Upper lobe of right lung (tissue), 1 donor: ENCODE measurements around the gene NLRC4. TPM values are rescaled to one million over a fixed set of nuclear protein-coding genes. Genes with fewer than 3 reads are reported as not detected.
"Not testable (repeated sequence)": the region's sequence is repeated elsewhere in the genome, so short reads cannot be mapped to it uniquely, and the experiment has no call there.

ENCODE experiments used
- ATAC-seq: fragments of 200-7000 bp; cut with Tn5 transposase; one replicate; pipeline ENCODE4 v1.9.1; 2020; ENCODE audit warnings: mild to moderate bottlenecking, moderate library complexity
- DNase-seq: peaks from one replicate; pipeline ENCODE4 v3.0.0-alpha.2; 2020
- H3K27ac ChIP-seq: fragments of 200-600 bp; one replicate; pipeline ENCODE4 v1.8.0; 2022
- H3K27me3 ChIP-seq: fragments of 200-600 bp; one replicate; pipeline ENCODE4 v1.8.0; 2022; ENCODE audit warnings: mild to moderate bottlenecking
- H3K36me3 ChIP-seq: fragments of 200-600 bp; one replicate; pipeline ENCODE4 v1.8.0; 2022
- H3K4me1 ChIP-seq: fragments of 200-600 bp; one replicate; pipeline ENCODE4 v1.8.0; 2022
- H3K4me3 ChIP-seq: fragments of 200-600 bp; one replicate; pipeline ENCODE4 v1.8.0; 2022; ENCODE audit warnings: mild to moderate bottlenecking
- H3K9me3 ChIP-seq: fragments of 200-600 bp; one replicate; pipeline ENCODE4 v1.8.0; 2022
- CTCF ChIP-seq: fragments of 200-600 bp; IDR thresholded peaks from one replicate; pipeline ENCODE4 v1.8.0; 2022; ENCODE audit warnings: antibody characterized with exemption
- intact Hi-C: fragments of 100-400 bp; cut with DNase I; formaldehyde crosslinking; loops from one replicate; pipeline ENCODE4 v1.11.0; 2022
- total RNA-seq: library from RNA; stranded (reverse); fragmentation: NEBNext Ultra II Directional; extraction: Animal tissue kit (Norgen Biotek cat#: 25700); gene quantifications from one replicate; pipeline ENCODE4 v1.2.1, GENCODE V29; 2021
- donor health status: DM: no; HTN: yes; CAD: no; lungs with severe emphysema.

Gene NLRC4
- total RNA-seq, 1 donor from 2014 or later: 15.3 TPM

GRCh38 chr2:32289165-32289999 is 24.7 kb upstream of the NLRC4 start:
- DNase-seq (no peak), ATAC-seq (peak; percentile 59)
- Histone ChIP-seq H3K36me3 (peaks cover 22% of the 10 kb centered on the region), H3K27ac (no peak overlapping the region), H3K9me3 (no peaks in the 10 kb centered on the region), H3K4me3 (no peak overlapping the region), H3K27me3 (no peaks in the 10 kb centered on the region), H3K4me1 (peaks cover 15% of the 10 kb centered on the region)
- intact Hi-C loops: no loop called here
- TF ChIP-seq CTCF: no peak

DNA sequence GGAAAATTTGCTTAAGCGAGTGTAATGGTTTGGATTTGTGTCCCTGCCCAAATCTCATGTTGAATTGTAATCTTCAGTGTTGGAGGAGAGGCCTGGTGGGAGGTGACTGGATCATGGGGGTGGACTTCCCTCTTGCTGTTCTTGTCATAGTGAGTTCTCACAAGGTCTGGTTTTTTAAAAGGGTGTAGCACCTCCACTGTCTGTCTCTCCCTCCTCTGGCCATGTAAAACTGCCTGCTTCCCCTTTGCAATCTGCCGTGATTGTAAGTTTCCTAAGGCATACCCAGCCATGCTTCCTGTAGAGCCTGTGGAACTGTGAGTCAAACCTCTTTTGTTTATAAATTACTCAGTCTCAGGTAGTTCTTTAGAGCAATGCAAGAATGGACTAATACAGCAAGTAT is 19.6 kb upstream of the NLRC4 start:
- intact Hi-C loops: no loop called here
- Histone ChIP-seq H3K9me3 (no peaks in the 10 kb centered on the region), H3K27me3 (no peaks in the 10 kb centered on the region), H3K4me1 (peaks cover 15% of the 10 kb centered on the region), H3K4me3 (no peak overlapping the region), H3K27ac (no peak overlapping the region), H3K36me3 (peaks cover 13% of the 10 kb centered on the region)
- DNase-seq: no peak
- peak; percentile 81 for ATAC-seq
- no peak for TF ChIP-seq CTCF

DNA sequence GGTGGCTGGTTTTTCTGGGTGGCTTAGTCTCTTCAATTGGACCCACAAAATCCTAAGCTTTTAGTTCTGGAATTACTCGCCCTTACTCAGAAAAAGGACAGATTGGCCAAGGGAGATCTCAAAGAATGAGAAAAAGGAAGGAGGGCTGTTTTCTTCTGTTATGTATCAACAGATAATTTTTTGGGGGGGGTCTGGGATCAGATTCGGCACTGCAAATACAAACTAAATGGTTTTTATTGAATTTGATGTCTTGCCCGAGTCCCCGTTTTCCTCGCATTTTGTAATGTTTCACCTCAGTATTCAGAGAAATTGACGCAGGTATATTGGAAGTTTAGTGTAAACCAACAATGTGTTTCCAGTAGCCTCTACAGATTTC is 13.8 kb upstream of the NLRC4 start:
- ATAC-seq (no peak), DNase-seq (no peak)
- H3K4me1 ChIP-seq: peaks cover 13% of the 10 kb centered on the region
- peaks cover 13% of the 10 kb centered on the region for H3K36me3 ChIP-seq
- no peaks in the 10 kb centered on the region for H3K9me3 ChIP-seq
- no peak for TF ChIP-seq CTCF
- H3K27ac ChIP-seq: peak overlapping the region; percentile 95
- H3K27me3 ChIP-seq: no peaks in the 10 kb centered on the region
- intact Hi-C loops: no loop called here
- H3K4me3 ChIP-seq: peak overlapping the region; percentile 100

GRCh38 chr2:32277674-32278477 is 13.2 kb upstream of the NLRC4 start, which contains the start of gene YIPF4:
Gene YIPF4 (plus strand): TSS chr2:32277904. CDS start chr2:32278156, 252 bp downstream.
- no peaks in the 10 kb centered on the region for H3K27me3 ChIP-seq
- H3K9me3 ChIP-seq: no peaks in the 10 kb centered on the region
- ATAC-seq (peak; percentile 100), DNase-seq (peak; percentile 89)
- H3K36me3 ChIP-seq: peaks cover 10% of the 10 kb centered on the region
- H3K27ac ChIP-seq: peak within 1 kb of the TSS; percentile 95
- TF ChIP-seq CTCF: no peak
- H3K4me3 ChIP-seq: peak within 1 kb of the TSS; percentile 100
- intact Hi-C loops: no loop called here
- H3K4me1 ChIP-seq: peaks cover 10% of the 10 kb centered on the region

GRCh38 chr2:32277363-32277673 is 12.6 kb upstream of the NLRC4 start:
- no peaks in the 10 kb centered on the region for H3K27me3 ChIP-seq
- peaks cover 10% of the 10 kb centered on the region for H3K4me1 ChIP-seq
- H3K9me3 ChIP-seq: no peaks in the 10 kb centered on the region
- intact Hi-C loops: no loop called here
- no peak for DNase-seq
- no peak for TF ChIP-seq CTCF
- H3K27ac ChIP-seq: peak overlapping the region; percentile 95
- ATAC-seq: no peak
- peaks cover 6% of the 10 kb centered on the region for H3K36me3 ChIP-seq
- H3K4me3 ChIP-seq: peak overlapping the region; percentile 100

DNA sequence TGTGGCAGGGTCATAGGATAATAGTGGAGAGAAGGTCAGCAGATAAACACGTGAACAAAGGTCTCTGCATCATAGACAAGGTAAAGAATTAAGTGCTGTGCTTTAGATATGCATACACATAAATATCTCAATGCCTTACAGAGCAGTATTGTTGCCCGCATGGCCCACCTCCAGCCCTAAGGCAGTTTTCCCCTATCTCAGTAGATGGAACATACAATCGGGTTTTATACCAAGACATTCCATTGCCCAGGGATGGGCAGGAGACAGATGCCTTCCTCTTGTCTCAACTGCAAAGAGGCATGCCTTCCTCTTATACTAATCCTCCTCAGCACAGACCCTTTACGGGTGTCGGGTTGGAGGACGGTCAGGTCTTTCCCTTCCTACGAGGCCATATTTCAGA is 11.1 kb upstream of the NLRC4 start:
- H3K36me3 ChIP-seq, H3K27me3 ChIP-seq, H3K4me3 ChIP-seq, intact Hi-C loops, ATAC-seq, H3K9me3 ChIP-seq, DNase-seq, H3K27ac ChIP-seq: not testable (repeated sequence)
- peaks cover 10% of the 10 kb centered on the region for H3K4me1 ChIP-seq
